Muscle of arm (tissue), 14 donors: ENCODE data around the gene TSHZ3. TPM values are rescaled to one million over a fixed set of nuclear protein-coding genes. Genes with fewer than 3 reads are reported as not detected.

Source experiments
- DNase-seq: peaks from one replicate; pipeline ENCODE4 v3.0.0-alpha.2; 2013
- long read RNA-seq, 11 donors: transcript quantifications; one replicate each; lab custom pipeline, GENCODE V29; 2026
- polyA plus RNA-seq, 12 donors: library from polyadenylated mRNA; unstranded; fragments of 120-200 nt; gene quantifications; one replicate each; pipeline ENCODE4 v1.2.1, GENCODE V29; 2013; ENCODE audit not compliant: insufficient read length in 12 of 12

Gene TSHZ3
- polyA plus RNA-seq = 10 to 100 TPM in 11 of 12 donors, not detected in 1; 14.8 to 18.8 (median 16.7) TPM
- long read RNA-seq, donor 1, full-length matches to known transcripts = 3 of 3 reads
- long read RNA-seq, donor 1, partial matches to known transcripts = 0 of 3 reads
- long read RNA-seq, donor 1, other reads (novel, unspliced or antisense) = 0 of 3 reads
- long read RNA-seq, donor 2, full-length matches to known transcripts = 4 of 4 reads
- long read RNA-seq, donor 2, partial matches to known transcripts = 0 of 4 reads
- long read RNA-seq, donor 2, other reads (novel, unspliced or antisense) = 0 of 4 reads
- long read RNA-seq, donor 3, full-length matches to known transcripts = 1 of 1 reads
- long read RNA-seq, donor 3, partial matches to known transcripts = 0 of 1 reads
- long read RNA-seq, donor 3, other reads (novel, unspliced or antisense) = 0 of 1 reads
- long read RNA-seq, donor 4 = 0 reads
- long read RNA-seq, donor 5, full-length matches to known transcripts = 4 of 4 reads
- long read RNA-seq, donor 5, partial matches to known transcripts = 0 of 4 reads
- long read RNA-seq, donor 5, other reads (novel, unspliced or antisense) = 0 of 4 reads
- long read RNA-seq, donor 6, full-length matches to known transcripts = 1 of 1 reads
- long read RNA-seq, donor 6, partial matches to known transcripts = 0 of 1 reads
- long read RNA-seq, donor 6, other reads (novel, unspliced or antisense) = 0 of 1 reads
- long read RNA-seq, donor 7, full-length matches to known transcripts = 3 of 3 reads
- long read RNA-seq, donor 7, partial matches to known transcripts = 0 of 3 reads
- long read RNA-seq, donor 7, other reads (novel, unspliced or antisense) = 0 of 3 reads
- long read RNA-seq, donor 8, full-length matches to known transcripts = 3 of 3 reads
- long read RNA-seq, donor 8, partial matches to known transcripts = 0 of 3 reads
- long read RNA-seq, donor 8, other reads (novel, unspliced or antisense) = 0 of 3 reads
- long read RNA-seq, donor 9, full-length matches to known transcripts = 1 of 1 reads
- long read RNA-seq, donor 9, partial matches to known transcripts = 0 of 1 reads
- long read RNA-seq, donor 9, other reads (novel, unspliced or antisense) = 0 of 1 reads
- long read RNA-seq, donor 10, full-length matches to known transcripts = 6 of 6 reads
- long read RNA-seq, donor 10, partial matches to known transcripts = 0 of 6 reads
- long read RNA-seq, donor 10, other reads (novel, unspliced or antisense) = 0 of 6 reads
- long read RNA-seq, donor 11, full-length matches to known transcripts = 9 of 9 reads
- long read RNA-seq, donor 11, partial matches to known transcripts = 0 of 9 reads
- long read RNA-seq, donor 11, other reads (novel, unspliced or antisense) = 0 of 9 reads

GRCh38 chr19:31349160-31349881 is at the start of gene TSHZ3:
Gene TSHZ3 (minus strand): TSS chr19:31349436. CDS start chr19:31349219, 217 bp downstream.
- peak; percentile 82 for DNase-seq

DNA sequence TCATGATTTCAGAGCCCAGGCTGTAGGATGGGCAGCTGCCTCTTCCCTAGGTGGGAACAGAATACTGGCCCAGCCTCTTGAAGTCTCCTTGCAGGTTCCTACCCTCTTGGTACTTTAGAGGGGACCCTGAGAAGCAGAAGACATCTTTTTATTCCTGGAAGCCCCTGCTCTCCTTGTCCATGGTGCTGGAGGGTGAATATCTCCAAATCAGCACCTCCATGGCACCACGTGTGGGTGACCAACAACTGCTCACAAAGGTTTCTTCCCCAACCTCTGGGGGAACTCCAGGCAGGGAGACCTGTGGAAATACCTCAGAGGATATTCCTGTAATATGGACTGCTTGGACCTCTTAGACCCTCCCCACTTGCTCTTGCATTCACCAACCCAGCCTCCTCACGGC is 48.1 kb upstream of the TSHZ3 start:
- DNase-seq = no peak

GRCh38 chr19:31392464-31392863 is 43.2 kb upstream of the TSHZ3 start:
- no peak for DNase-seq

DNA sequence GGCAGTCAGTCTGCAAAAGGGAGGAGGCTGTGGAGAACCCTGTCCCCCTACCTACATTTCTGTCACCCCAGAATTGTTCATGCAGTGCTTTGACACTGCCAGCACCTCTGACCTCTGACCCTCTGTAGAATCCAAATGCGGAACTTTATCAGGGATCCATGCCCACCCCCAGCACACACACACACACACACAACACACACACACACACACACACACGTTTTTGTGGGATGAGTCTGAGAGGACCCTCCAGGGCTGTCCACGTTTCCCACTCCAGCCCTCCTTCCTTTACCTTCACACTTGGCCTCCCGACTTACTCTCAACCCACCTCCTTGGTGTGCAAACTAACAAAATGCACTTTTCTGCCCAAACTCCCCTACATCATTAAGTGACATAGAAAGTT is 42.3 kb upstream of the TSHZ3 start:
- DNase-seq = no peak

GRCh38 chr19:31390711-31391110 is 41.5 kb upstream of the TSHZ3 start:
- DNase-seq = no peak

- DNase-seq = no peak
Observed at GRCh38 chr19:31389874-31390273, 40.6 kb upstream of the TSHZ3 start.

DNA sequence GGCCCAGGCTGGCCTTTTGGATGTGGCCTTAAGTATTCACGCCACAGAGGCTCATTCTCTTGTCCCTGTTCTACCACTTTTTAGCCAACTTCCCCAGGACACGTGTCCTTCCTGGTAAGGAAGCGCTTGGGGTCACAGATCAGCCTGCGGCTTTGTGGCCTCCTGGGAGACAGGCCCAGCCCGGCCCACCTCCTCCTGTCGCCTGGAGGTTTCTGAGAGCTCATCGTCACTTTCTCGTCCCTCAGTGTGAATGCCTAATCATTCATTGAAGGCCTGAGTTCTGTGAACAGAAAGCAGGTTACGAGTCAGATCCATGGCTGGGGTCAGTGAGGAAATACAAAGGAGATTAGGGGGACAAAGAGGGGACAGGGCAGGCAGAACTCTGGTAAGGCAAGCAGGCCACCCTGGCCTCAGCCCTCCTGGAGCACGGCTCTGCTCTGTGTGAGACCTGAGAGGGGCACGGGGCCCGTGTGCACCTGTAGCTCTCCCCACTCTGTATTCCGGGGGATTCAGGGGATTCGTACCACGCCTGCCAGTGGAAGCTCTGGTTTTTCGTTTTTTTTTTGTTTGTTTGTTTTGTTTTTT is 38.6 kb upstream of the TSHZ3 start:
- no peak for DNase-seq

- no peak for DNase-seq
Observed at GRCh38 chr19:31386806-31387205, 37.6 kb upstream of the TSHZ3 start.

DNA sequence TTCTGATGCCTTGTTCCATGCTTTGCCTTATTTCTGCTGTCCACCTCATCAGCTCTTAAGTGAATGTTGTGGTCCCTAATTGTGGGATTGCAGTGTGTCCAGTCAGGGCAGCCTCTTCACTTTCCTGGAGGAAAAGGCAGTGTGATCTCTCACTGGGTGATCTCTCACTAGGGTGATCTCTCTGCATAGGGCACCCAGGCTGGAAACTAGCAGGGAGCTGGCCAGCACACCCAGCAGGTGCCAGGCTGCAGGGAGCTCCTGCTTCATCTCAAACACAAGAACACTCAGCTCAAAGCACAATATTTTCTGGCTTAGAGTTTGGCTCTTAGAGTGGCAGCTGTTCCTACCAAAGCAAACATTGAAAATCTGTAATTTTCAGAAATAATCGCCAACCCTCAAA is 36.5 kb upstream of the TSHZ3 start:
- DNase-seq = no peak

DNA sequence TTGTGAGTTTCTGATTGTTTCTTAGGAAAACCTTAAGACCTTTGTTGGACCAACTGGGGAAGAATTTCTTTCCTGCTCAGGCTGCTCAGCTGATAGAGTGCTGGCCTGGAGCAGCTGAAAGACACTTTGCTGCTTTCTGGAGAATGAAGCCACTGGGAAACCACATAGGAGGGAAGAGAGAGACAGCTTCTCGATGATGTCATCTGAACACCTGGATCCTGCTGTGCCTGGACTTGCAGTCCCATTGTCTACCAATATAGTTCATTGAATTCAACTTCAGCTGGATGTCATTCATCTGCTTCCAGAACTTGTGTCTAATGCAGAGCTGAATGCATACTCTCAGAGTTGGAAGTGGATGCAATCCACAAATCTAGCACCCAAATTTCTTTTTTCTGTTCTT is 34.3 kb upstream of the TSHZ3 start:
- no peak for DNase-seq

- no peak for DNase-seq
Observed at GRCh38 chr19:31380854-31381253, 31.6 kb upstream of the TSHZ3 start.

- peak; percentile 26 for DNase-seq
Observed at GRCh38 chr19:31378404-31378803, 29.2 kb upstream of the TSHZ3 start.

DNA sequence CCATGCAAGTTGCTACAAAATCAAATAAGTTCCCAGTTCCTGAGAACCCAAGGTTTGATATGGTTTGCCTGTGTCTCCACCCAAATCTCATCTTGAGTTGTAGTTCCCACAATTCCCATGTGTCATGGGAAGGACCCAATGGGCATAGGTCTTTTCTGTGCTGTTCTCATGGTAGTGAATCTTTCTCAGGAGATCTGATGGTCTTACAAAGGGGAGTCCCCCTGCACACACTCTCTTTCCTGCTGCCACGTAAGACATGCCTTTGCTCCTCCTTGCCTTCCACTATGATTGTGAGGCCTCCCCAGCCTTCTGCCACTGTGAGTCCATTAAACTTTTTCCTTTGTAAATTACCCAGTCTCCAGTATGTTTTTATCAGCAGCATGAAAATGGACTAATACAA is 28.5 kb upstream of the TSHZ3 start:
- no peak for DNase-seq

- DNase-seq = no peak
Observed at GRCh38 chr19:31372246-31372781, 23.1 kb upstream of the TSHZ3 start.

- no peak for DNase-seq
Observed at GRCh38 chr19:31370216-31370615, 21.0 kb upstream of the TSHZ3 start.

DNA sequence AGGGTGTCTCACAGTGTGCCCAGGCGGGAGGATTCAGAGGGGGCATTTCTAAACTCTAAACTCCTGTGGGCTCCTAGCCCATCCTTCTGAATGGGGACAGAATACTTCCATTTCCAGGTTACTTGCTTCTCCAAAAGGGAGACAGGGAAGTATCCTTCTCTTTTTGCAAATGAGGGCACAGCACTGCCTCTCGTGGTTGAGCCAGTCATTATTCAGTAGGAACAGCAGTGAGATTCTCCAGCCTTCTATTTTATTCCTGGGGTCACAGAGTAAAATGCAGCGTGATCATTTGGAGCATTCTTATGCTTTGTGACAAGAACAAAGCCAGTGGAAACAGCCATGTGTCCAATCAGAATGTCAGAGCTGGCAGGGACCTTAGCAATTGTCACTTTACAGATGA is 15.7 kb upstream of the TSHZ3 start:
- no peak for DNase-seq

- DNase-seq = no peak
Observed at GRCh38 chr19:31361728-31362127, 12.5 kb upstream of the TSHZ3 start.

DNA sequence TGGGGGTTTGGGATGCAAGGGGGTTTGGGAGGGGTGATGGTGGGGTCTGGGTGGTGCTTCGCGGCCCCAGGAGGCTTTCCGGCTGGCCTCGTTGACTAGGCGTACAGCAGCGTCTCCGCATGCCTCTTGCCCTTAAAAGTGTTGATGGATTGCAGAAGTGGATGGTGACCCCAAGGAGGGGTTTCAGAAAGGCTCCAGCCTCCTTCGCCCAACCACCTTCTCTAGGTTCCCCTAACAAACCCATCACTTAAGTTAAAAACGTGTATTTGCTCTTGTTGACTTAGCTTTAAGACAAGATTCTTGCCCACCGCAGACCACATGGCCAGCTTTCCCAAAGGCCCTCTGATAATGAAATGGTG is 8.1 kb upstream of the TSHZ3 start:
- no peak for DNase-seq

- DNase-seq = no peak
Observed at GRCh38 chr19:31356587-31357314, 7.5 kb upstream of the TSHZ3 start.
